ENCODE measurements around the gene GPR26. TPM values are rescaled to one million over a fixed set of nuclear protein-coding genes. Genes with fewer than 3 reads are reported as not detected.
"Not testable (repeated sequence)": the region's sequence is repeated elsewhere in the genome, so short reads cannot be mapped to it uniquely, and the experiment has no call there.

GPR26 gene
- total RNA-seq, 4 donors from 2014 or later, result not detected

GRCh38 chr10:123720536-123720935, 54.4 kb downstream of the GPR26 start:
- ATAC-seq (ENCODE audit: low FRiP score) (no peak), DNase-seq (ENCODE audit: low spot score) (no peak)
- TF ChIP-seq, protein P1, sequence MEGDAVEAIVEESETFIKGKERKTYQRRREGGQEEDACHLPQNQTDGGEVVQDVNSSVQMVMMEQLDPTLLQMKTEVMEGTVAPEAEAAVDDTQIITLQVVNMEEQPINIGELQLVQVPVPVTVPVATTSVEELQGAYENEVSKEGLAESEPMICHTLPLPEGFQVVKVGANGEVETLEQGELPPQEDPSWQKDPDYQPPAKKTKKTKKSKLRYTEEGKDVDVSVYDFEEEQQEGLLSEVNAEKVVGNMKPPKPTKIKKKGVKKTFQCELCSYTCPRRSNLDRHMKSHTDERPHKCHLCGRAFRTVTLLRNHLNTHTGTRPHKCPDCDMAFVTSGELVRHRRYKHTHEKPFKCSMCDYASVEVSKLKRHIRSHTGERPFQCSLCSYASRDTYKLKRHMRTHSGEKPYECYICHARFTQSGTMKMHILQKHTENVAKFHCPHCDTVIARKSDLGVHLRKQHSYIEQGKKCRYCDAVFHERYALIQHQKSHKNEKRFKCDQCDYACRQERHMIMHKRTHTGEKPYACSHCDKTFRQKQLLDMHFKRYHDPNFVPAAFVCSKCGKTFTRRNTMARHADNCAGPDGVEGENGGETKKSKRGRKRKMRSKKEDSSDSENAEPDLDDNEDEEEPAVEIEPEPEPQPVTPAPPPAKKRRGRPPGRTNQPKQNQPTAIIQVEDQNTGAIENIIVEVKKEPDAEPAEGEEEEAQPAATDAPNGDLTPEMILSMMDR (IDR thresholded peaks at IDR 0.05), result no peak

- ATAC-seq (ENCODE audit: low FRiP score) (no peak), DNase-seq (ENCODE audit: low spot score) (no peak)
- TF ChIP-seq, protein P1 (IDR thresholded peaks at IDR 0.05), result no peak
Measured at GRCh38 chr10:123721441-123722049, 55.4 kb downstream of the GPR26 start.

GRCh38 chr10:123722351-123722750, 56.2 kb downstream of the GPR26 start:
- DNase-seq (ENCODE audit: low spot score) (no peak), ATAC-seq (ENCODE audit: low FRiP score) (no peak)
- TF ChIP-seq, protein P1 (IDR thresholded peaks at IDR 0.05), result no peak

GRCh38 chr10:123724747-123725146, 58.6 kb downstream of the GPR26 start:
- ATAC-seq (ENCODE audit: low FRiP score) (no peak), DNase-seq (ENCODE audit: low spot score) (no peak)
- TF ChIP-seq, protein P1 (IDR thresholded peaks at IDR 0.05), result no peak

DNA sequence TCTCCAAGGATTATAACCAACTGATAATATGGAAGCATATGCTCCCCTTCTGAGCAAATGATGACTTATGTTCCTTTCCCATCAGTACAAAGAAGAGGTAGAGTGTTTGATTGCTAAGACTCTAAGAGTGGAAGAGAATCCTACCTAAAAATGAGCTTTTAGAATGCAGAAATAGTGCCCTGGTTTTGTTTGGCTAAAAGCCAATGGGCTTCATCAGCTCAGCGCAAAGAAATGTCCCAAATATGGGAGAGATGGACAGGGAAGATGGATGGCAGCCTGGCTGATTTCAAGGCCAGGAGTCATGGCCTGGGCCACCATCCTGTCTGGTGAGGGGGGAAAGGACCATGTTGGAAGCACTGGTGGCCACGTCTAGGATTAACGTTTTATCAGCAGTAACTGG, 60.2 kb downstream of the GPR26 start:
- no peak for ATAC-seq (ENCODE audit: low FRiP score)

GRCh38 chr10:123726836-123727235, 60.7 kb downstream of the GPR26 start:
- DNase-seq (ENCODE audit: low spot score) (no peak), ATAC-seq (ENCODE audit: low FRiP score) (no peak)
- TF ChIP-seq, protein P1 (IDR thresholded peaks at IDR 0.05), result no peak

More for the DNA sequence above, 60.2 kb downstream of the GPR26 start:
- TF ChIP-seq, protein P1 (IDR thresholded peaks at IDR 0.05), result no peak
- no peak for DNase-seq (ENCODE audit: low spot score)

GRCh38 chr10:123729523-123729922, 63.4 kb downstream of the GPR26 start:
- no peak for ATAC-seq (ENCODE audit: low FRiP score)
- TF ChIP-seq, protein P1 (IDR thresholded peaks at IDR 0.05), result no peak
- no peak for DNase-seq (ENCODE audit: low spot score)

GRCh38 chr10:123736917-123737316, 70.8 kb downstream of the GPR26 start:
- DNase-seq (ENCODE audit: low spot score); ATAC-seq (ENCODE audit: low FRiP score): not testable (repeated sequence)

All from omental fat pad (tissue), 4 donors.